ENCODE data around the gene GNB1L.

GNB1L gene

DNA sequence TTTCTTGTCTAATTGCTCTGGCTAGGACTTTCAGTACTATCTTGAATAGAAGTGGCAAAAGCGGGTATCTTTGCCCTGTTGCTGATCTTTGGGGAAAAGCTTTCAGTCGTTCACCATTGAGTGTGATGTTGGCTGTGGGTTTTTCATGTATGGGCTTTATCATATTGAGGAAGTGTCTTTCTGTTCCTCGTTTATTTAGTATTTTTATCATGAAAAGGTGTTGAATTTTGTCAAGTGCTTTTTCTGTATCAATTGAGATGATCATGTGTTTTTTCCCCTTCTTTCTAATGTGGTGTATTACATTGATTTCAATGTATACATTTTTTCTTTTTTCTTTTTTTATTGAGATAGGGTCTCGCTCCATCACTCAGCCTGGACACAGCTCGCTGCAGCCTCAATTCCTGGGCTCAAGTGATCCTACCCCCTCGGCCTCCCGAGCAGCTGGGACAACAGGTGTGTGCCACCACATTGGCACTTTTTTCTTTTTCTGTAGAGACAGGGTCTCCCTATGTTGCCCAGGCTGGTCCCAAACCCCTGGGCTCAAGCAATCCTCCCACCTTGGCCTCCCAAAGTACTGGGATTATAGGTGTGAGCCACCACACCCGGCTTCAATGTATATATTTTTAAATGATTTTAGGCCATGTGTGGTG is 5.3 kb upstream of the GNB1L start:
- peak; percentile 17 for DNase-seq

DNA sequence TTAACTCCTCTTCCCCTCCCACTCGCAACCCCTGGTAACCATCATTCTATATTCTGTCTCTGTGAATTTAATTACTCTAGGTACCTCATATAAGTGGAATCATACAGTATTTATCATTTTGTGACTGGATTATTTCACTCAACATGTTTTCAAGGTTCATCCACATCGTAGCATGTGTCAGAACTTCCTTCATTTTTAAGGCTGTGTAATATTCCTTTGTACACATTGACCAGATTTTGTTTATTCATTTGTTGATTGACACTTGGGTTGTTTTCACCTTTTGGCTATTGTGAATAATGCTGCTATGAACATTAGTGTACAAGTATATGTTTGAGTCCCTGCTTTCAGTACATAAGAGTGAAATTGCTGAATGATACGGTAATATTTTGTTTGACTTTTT is 2.7 kb upstream of the GNB1L start:
- no peak for DNase-seq

DNA sequence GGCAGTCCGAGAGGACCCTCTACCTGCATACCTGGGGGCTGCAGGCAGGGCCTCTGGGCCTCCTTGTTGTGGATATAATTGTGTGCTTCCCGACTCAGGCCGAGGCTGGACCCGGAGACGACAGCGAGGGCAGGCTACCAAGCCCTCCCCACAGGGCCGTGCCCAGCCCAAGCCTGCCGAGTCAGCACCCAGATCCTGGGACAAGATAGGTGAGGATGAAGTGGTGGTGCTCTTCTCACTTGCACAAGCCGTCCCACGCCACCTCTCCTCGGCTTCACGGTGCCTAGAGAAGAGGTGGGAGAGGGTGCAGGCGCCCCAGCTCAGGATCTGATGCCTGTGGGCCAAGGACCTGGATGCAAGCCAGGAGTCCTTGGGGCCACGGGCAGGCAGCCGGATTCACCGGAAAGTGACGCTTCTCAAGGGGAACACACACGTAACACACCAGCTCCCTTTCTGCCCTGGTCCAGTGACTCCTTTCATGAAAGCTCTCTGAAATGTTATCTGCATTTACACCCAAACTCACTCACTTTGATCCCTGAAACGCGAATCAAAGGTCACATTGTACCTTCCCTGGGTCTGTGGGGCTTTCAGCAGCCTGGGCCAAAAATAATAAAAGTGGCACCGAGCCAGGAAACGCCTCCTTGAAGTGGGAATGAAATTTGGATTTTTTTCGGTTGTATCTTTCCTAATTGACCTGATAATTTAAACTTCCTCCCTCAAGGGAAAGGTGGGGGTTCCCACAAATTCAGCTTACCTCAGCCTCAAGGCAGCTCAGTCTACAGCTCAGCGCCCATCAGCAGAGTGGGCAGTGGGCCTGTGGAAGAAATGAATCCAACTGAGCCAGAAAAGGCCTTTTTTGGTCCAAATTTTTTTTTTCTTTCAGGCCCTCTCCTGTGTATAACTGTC is 1.1 kb upstream of the GNB1L start:
- peak; percentile 70 for DNase-seq

DNA sequence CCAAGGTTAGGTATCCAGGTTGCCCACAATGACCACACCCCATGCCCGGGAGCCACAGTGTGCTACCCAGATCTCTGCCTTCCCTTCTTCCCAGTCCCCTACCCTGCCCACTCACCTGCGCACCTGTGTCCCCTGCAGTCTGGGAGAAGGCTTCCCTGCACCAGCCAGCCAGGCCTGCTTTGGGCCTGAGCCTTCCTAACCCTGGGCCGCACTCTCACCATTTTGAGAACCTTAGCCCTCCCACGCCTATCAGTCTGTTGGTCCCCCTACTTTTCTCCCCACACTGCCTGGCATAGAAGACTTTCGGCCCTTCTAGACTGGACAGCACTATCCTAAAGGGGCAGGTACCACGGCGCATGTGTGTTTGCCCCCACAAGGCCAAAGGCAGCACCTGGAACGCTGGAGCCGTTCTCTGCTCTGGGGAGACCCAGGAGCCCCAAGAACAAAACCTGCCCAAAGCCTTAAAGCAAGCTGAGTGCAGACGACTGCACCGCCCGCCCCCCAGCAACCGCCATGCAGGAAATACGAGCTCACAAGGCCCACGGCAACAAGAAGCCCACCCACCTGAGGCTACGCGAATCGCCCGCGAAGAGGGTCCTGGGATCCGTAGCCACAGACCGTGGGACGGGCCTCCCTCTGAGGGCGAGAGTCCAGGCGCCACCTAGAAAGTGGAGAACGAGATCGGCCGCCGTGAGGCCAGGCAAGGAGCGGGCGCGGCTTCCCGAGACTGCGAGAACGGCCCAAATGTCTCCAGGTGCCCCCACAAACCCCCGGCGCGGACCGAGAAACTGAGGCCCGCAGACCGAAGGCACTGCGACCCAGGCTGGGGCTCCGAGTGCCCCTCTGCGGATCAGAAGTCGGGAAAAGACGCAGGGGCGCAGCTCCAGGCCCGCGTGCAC is 546 bp downstream of the GNB1L start:
- peak; percentile 52 for DNase-seq

DNA sequence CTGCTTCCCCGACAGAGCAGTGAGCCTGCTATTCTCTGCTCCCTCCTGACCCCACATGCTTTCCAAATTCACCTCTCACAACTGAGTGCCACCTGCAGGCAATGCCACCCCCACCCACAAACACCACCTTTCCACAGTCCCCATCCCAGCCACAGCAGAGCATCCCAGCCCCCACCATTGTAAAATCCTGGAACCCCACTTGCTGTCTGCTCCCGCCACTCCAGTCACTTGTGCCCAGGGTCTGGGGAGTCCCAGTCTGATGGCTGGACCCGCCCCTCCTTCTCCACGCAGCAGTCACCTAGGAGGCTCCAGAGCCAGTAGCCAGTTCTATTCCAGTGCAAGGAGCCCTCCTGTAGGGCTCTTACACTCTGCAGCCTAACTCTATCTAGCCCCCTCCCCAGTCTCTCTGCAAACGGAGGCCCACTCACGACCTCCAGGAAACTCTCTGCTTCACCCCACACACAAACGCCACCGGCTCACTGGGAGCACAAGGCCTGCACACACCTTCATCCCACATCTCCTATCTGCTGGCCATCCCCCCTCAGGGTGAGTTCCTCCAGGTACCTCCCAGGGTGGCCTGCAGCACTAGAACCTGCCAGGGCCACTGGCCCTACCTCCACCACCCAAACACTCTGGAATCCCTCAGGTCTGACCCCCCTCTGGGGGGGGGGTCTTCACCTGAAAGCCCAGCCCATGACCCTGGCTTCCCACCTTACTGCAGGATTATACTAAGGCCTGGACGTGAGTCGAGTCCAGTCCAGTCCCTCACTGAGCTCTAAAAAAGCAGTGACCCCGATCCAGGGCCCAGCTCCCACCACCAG is 1.4 kb downstream of the GNB1L start:
- DNase-seq: peak; percentile 52

DNA sequence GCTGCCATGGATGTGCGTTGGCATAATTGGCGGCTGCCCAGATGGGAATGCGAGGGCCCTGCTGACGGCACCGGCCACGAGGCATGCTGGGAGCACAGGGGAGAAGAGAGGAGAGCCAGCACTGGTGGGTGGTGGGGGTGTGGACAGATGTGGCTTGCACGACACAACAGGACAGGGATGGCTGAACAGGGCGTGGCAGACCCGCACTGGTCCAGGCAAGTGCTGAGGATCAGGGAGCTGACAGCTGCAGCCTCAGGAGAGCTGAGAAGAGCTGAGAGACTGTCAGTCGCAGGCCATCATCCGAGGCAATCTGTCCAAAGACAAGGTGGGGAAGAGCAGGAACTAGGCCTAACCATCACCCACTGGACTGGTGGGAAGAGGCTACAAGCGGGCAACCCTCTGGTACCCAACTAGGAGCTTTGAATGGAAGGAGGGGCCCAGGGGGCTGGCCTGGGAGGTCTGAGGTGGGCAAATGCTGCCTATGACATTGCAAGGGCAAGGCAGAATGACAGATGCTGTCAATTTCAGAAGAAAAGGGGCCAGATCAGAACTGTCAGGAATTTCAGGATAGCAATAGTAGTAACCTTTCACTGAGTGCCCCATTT is 2.4 kb downstream of the GNB1L start:
- DNase-seq: peak; percentile 40

DNA sequence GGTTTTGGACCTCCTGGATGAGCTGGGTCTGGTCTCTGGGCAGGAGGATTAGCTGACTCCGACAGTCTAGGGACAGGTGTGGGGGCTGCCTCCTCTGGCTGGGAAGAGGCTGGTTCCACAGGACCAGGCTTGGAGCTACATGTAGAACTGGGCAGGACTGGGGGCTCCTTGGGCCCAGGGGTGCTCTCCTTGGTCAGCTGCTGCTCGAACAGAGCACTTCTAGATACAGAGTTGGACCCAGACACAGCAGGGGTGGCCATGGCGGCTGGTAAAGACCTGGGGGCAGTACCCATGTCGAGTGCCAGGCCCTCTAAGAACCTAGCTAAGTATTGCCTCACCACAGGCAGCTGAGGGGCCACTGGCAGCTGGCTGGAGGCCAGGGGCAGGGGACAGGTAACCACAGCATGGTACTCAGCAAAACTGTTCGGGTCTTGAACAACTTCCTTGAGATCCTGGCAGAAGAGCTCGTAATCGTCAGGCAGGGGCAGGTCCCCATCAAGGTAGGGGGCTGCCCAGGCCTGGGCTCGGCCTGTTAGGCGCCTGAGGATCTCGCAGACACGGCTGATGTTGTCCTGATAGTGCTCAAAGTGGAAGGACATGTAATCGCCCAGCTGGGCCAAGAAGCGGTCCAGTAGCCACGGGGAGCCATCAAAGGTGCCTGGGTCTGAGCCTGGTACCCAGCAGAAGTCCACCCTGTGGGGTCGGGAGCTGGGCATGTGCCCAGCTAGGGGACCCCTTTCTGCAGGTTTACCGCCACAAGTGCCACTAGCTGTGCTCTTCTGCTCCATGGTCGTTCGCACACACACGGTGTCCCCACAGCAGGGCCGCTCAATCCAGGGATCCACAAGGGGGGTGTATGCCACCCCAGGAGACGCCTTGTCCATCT is 3.1 kb downstream of the GNB1L start:
- peak; percentile 43 for DNase-seq

DNA sequence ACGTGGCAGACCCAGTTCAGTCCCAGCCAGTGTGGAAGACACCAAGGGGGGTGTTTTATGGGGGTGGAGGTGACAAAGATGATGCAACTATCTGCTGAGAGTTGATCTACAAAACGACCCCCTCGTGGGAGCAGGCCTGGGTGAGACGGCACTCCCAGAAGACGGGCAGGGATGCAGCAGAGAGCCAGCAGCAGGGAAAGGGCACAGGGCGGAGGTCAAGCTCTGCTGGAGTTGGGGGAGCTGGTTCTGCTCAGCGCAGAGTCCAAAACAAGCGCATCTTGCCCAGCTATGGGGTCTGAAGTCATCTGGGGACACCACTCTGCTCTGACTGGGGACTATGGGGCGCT is 3.9 kb downstream of the GNB1L start:
- DNase-seq: no peak

DNA sequence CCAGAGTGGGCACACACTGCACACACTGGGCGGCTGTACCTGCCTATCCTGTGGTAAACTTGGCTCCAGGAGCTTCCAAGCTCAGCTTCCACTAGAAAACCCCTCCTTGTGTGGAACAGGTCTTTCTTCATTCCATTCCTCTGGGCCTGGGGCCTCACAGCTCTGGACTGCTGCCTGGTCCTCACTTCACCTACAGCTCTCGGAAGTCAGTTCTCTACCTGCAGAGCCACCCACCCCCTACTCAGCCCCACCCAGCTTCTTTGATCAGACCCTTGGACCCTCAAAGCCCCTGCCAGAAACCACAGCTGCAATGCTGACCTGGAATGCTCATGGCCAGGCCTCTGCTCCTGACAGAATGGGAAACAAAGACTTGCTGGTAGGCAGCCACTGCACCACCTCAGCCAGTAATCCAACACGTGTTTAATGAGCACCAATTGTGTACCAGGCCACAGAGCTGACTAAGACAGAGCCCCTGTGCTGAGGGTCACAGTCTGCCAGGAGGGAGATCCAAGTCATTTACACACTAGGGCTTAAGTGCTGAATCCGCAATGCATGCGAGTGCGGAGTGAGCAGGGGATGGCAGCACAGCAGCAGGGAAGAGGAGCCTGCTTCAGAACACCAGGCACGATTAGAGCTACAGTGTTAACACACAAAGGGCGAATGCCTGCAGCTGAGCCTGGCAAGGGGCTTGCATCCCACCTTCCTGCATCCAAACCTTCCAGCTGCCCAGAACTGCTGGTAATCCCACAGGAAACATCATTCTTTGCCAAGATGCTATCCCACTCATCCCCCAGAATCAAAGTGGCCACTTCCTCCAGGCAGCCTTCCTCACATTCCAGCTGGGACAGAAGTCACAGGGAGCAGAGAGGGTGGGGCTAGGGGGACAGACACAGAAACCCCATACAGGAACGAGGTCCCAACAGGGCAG is 4.6 kb downstream of the GNB1L start:
- DNase-seq: peak; percentile 94

DNA sequence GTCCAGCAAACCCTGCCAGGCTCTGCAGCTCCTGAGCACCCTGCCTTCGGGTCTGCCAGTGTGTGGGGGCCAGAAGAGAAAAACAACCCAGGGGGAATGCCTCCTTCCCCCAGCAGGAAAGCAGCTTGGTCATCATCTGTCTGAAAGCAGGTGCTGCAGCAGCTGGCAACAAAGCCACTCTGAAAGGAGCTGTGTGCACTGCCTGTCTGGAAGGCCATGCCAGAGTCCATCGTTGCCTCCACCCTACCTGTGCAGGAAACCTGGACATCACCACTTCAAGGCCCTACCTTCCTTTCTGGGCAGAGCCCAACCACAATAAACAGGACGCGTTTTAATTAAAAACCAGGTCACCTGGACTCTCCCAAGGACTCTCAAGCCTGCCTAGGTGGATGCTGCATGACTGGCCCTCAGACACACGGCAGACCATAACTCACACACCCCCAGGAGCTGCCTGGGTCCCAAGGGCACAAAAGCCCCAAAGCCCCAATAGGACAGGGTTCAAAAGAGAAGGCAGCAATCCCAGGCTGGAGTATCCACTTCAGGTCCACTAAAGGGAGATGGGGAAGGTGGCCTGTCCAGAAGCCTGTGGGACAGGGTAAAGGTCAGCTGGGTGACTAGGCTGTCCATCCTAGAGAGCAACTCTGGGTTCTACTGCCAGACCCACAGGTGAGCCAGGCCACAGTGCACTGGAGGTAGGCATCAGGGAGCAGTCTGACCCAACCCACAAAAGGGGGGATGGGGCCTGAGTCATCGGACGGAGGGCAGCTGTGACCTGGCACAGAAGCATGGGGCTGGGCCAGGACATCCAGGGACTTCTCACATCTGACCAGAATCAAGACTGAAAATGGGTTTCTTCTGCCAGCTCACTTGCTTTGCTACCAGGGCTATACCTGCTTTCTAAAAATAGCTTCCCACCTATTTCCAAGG is 6.1 kb downstream of the GNB1L start:
- peak; percentile 68 for DNase-seq

DNA sequence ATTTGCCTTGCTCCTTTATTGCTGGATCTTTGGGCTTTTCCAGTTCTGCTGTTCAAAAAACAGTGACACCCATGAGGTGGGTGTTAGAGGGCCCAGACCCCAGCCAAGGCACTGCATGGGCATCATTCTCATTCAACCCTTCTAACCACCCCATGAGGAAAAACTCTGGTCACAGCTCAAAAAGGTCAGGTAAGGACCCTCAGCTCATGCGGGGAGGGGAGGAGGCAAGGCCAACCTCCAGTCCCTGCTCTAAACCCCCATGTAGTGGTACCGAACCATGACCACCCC is 7.4 kb downstream of the GNB1L start:
- DNase-seq: no peak

DNA sequence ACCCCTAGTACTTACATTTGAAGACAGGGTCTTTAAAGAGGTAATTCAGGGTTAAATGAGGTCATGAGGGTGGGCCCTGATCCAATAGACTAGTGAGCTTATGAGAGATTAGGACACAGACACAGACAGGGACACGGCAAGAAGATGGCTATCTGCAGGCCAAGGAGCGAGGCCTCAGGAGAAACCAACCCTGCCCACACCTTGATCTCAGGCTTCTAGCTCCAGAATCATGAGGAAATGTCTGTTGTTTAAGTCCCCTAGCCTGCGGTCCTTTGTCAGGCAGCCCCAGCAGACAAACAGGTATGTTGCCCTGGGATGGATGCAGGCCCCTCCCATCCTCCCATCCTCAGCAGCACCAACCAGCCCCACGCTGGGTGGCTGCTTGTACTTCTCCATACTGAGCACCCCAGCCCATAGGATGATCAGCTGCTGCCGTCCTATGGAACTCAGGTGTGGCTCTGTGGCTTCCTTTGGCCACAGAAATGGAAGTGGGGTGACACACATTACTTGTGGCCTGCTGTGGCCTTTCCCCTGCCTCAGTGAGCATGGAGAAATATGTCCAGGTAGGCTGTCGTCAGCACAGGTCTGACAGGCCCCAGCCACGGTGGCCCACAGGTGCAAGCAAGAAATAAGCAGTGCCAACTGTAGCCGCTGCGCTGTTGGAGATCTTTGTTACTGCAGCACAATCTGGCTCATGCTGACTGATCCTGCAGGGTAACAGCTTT is 7.9 kb downstream of the GNB1L start:
- DNase-seq: peak; percentile 47

DNA sequence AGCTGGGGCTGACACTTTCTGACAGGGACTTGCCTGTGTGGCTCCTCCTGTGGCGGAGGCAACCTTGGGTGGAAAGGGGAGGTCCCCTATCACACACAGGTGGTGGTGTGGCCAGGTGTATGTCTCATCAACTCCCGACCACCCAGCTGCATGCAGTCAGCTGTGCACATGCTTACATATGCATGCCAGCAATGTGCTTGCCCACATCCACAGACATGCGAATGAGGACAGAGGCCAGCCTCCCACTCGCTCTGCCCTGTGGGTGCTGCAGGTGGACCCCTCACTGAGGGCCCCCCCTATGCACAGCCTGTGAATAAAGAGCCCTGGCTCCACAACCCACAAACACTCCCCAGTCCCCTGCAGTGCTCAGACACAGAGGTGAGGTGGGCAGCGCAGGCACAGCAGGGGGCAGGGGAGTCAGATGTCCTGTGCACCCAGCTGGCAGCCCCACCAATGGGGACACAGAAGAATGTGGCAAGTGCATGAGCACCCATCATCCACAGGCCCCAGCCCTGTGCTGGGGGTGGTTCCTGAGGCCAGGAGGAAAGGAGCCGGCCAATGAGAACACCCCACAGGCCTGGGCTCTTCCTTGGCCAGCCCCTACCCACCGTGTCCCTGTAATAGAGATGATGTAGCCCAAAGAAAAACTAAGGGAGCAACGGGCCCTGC is 9.5 kb downstream of the GNB1L start:
- DNase-seq: peak; percentile 49

DNA sequence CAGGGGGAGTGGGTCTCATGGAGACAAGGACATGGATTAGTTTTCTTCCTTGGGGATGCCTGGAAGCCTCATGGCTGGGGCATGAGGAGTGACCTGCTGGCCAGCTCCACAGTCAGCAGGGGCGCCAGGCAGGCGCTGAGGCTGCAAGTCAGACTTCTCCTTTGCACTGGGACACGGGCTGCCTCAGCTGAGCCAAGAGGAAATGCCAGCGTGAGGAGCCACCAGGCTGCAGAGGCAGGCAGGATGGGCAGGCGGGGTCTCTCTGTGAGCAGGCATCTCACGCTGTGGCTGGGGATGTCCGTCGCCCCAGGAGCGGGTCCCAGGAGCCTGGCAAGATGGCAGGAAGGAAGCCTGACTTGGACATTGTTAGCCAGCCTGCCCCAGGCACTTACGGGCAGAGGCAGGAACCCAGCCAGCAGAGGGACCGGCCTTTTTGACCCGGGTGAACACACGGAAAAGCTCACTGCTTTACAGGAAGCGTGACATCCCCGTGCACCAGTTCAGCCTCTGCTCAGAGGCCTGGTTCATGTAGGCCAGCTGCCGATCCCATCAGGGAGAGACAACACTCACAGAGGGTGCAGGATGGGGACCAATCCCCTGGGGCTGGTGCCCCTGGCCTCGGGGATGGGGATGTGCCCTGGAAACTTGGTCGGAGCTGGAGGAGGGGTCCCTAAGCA is 10.2 kb downstream of the GNB1L start:
- peak; percentile 57 for DNase-seq

DNA sequence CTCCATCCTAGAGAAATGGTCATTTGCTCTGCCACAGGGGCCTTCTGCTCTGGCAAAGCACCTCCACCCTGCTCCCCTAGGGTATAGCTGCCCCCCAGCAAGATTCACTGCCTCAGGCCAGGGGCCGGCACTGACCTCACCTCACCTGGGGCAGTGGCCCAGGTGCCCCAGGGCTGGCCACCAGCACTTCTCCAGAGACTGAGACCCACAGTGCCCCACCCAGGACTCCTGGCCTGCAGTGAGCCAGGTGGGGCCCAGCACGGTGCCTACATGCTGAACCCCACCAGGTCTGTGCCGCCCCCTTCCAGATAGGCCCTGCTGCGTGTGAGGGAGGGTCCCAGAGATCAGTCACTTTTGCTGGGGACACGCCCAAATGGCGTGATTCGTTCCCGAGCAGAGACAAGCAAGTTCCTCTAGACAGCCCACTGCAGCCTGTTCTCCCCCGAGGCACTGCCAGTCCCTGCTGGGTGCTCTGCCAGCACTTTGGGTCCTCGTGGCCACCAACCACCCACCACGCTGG is 10.8 kb downstream of the GNB1L start:
- peak; percentile 49 for DNase-seq

DNA sequence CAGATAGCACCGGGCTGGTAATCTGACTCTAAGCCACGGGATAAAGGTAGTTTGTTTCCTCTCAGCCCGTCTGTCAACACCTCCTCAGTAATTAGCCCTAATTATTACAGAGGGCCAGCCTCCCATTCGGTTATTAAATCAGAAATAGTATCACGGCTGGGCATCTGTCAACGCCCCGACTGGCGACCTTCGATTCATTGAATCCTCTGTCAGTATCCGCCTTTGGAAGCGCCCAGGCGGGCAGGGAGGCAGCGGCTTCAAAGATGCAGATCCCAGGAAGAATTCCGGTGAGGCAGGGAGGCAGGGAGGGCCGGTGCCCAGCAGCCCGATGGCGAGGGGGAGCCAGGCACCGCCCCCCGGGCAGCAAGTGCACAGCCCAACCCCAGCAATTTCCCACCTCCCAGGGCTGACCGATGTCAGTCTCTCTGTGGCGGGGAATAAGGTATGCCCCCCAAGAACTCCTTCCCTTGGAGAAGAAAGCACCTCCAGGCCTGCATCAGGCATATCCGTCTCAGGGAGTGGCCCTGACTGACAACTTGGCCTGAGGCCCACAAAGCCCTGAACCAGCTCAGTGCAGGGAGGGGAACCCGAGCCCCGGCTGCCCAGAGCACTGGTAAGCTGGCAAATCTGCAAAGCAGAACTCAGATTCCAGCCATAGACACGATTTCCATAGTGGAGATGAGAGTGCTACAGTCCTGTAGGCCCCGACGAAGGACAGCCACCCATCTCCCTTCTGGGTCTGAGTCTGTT is 11.4 kb downstream of the GNB1L start:
- DNase-seq: peak; percentile 43

Measured in islet precursor cell (in vitro differentiated cells).